Measurements from ENCODE around the gene HDAC5. TPM values are rescaled to one million over a fixed set of nuclear protein-coding genes. Genes with fewer than 3 reads are reported as not detected.

HDAC5 gene
- total RNA-seq, 2 experiments from 2014 or later: 31.4 to 41.5 TPM

DNA sequence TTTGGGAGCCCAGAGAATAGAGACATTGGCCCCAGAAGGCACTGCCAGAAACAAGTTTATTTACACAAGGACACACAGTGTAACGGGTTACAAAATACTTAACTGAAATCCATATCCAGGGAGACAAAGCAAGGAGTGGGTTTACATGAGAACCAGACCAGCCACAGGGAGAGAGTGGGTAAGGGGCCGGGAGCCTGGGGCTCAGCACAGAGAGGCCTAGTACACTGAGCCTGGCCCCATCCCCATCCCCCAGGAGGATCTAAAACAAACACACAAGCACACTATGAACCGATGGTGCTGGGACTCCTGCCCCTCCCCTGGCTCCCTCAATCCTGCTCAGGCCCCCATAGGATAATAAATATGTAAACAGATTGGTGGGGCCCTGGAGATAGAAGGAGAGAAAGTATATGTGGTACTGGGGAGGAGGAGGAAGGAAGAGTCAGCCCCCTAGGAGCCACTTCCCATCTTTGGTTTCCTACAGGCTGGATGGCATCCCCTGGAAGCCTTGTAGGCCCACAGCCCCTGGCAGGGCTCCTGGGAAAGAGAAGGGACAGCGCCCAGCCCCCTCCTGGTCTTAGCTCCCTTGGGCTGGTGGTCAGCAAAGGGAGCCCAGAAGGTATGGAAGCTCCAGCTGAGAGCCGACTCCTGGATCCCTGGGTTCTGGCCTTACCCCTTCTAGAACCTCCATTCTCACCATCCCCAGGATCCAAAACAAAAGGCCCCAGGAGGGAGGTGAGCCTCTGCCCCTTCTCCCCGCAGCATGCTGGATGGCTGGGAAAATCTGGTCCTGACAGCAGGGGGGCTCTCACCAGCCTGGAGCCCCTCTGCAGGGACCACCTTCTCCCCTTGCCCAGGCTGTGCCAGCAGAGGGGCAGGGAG, 46.5 kb downstream of the HDAC5 start:
- H3K9me3 ChIP-seq (ENCODE audit: low read length): no peaks in the 10 kb centered on the region
- no peak overlapping the region for H3K4me2 ChIP-seq (ENCODE audit: low read length)
- H2AFZ ChIP-seq (ENCODE audit: low read length): no peak overlapping the region
- H3K27ac ChIP-seq (ENCODE audit: low read depth, low read length, poor library complexity, severe bottlenecking): no peak overlapping the region
- ChIA-PET CTCF (ENCODE audit: unreplicated experiment) (no interaction called here), POLR2A (interaction anchor here (0.6 kb wide), 1 partner anchor 50 kb away, joined by 3 read pairs; no protein-coding TSS in a partner anchor)
- H4K20me1 ChIP-seq (ENCODE audit: insufficient read depth, low read length): no peaks in the 10 kb centered on the region
- TF ChIP-seq EZH2phosphoT487 (IDR thresholded peaks at IDR 0.05; ENCODE audit: borderline replicate concordance, low read depth, low read length): no peak
- TF ChIP-seq, protein P1, sequence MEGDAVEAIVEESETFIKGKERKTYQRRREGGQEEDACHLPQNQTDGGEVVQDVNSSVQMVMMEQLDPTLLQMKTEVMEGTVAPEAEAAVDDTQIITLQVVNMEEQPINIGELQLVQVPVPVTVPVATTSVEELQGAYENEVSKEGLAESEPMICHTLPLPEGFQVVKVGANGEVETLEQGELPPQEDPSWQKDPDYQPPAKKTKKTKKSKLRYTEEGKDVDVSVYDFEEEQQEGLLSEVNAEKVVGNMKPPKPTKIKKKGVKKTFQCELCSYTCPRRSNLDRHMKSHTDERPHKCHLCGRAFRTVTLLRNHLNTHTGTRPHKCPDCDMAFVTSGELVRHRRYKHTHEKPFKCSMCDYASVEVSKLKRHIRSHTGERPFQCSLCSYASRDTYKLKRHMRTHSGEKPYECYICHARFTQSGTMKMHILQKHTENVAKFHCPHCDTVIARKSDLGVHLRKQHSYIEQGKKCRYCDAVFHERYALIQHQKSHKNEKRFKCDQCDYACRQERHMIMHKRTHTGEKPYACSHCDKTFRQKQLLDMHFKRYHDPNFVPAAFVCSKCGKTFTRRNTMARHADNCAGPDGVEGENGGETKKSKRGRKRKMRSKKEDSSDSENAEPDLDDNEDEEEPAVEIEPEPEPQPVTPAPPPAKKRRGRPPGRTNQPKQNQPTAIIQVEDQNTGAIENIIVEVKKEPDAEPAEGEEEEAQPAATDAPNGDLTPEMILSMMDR (conservative IDR thresholded peaks at IDR 0.05; ENCODE audit: low read length): no peak
- no peaks in the 10 kb centered on the region for H3K9me2 ChIP-seq (ENCODE audit: insufficient read depth, low read length)
- intact Hi-C loops (cut with micrococcal nuclease; ENCODE audit: unreplicated experiment): loop anchor here (10.0 kb wide), 1 partner anchor 248 kb away; the partner anchor contains the start of gene SLC25A39
- H3K79me2 ChIP-seq (ENCODE audit: insufficient read depth, low read depth, low read length): peaks cover 2% of the 10 kb centered on the region
- peaks cover 8% of the 10 kb centered on the region for H3K4me1 ChIP-seq (ENCODE audit: insufficient read depth, low read length, poor library complexity, severe bottlenecking)
- no peak for DNase-seq (ENCODE audit: low spot score)
- peaks cover 34% of the 10 kb centered on the region for H3K36me3 ChIP-seq (ENCODE audit: insufficient read depth, low read length)
- no TSS peak for BruUV-seq (replicated peaks)
- no peak overlapping the region for H3K4me3 ChIP-seq (ENCODE audit: low read depth, low read length, poor library complexity, severe bottlenecking)

DNA sequence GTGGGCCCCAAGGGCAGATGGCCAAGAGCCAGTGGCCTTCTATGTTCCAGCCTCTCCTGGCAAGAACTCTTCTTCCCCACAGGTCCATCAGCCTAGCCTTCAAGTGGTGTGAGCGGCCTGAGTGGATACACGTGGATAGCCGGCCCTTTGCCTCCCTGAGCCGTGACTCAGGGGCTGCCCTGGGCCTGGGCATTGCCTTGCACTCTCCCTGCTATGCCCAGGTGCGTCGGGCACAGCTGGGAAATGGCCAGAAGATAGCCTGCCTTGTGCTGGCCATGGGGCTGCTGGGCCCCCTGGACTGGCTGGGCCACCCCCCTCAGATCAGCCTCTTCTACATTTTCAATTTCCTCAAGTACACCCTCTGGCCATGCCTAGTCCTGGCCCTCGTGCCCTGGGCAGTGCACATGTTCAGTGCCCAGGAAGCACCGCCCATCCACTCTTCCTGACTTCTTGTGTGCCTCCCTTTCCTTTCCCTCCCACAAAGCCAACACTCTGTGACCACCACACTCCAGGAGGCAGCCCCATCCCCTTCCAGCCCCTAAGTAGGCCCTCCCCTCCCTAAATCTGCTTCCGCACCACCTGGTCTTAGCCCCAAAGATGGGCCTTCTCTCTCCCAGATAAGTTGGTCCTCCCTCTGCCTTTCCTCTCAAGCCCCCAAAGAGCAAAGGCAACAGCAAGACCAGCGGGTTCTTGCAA, 47.7 kb downstream of the HDAC5 start:
- Histone ChIP-seq H3K9me3 (ENCODE audit: low read length) (no peaks in the 10 kb centered on the region), H3K4me2 (ENCODE audit: low read length) (no peak overlapping the region), H2AFZ (ENCODE audit: low read length) (no peak overlapping the region), H3K4me3 (ENCODE audit: low read depth, low read length, poor library complexity, severe bottlenecking) (no peak overlapping the region), H3K4me1 (ENCODE audit: insufficient read depth, low read length, poor library complexity, severe bottlenecking) (peaks cover 17% of the 10 kb centered on the region), H3K9me2 (ENCODE audit: insufficient read depth, low read length) (no peaks in the 10 kb centered on the region), H3K79me2 (ENCODE audit: insufficient read depth, low read depth, low read length) (peaks cover 11% of the 10 kb centered on the region), H3K27ac (ENCODE audit: low read depth, low read length, poor library complexity, severe bottlenecking) (no peak overlapping the region), H3K36me3 (ENCODE audit: insufficient read depth, low read length) (peaks cover 34% of the 10 kb centered on the region), H4K20me1 (ENCODE audit: insufficient read depth, low read length) (no peaks in the 10 kb centered on the region)
- intact Hi-C loops (cut with micrococcal nuclease; ENCODE audit: unreplicated experiment): loop anchor here (10.0 kb wide), 1 partner anchor 249 kb away; the partner anchor contains the start of gene SLC25A39
- POLR2A ChIA-PET: interaction anchor here (0.5 kb wide), 1 partner anchor 30 kb away, joined by 3 read pairs; no protein-coding TSS in a partner anchor
- CTCF ChIA-PET (ENCODE audit: unreplicated experiment): no interaction called here
- DNase-seq (ENCODE audit: low spot score): no peak
- no TSS peak for BruUV-seq (replicated peaks)
- TF ChIP-seq, protein P1 (conservative IDR thresholded peaks at IDR 0.05; ENCODE audit: low read length): no peak
- no peak for TF ChIP-seq EZH2phosphoT487 (IDR thresholded peaks at IDR 0.05; ENCODE audit: borderline replicate concordance, low read depth, low read length)

Data from OCI-LY7 (cell line).